GM12878 (cell line): ENCODE data around the gene RNF25. TPM values are rescaled to one million over a fixed set of nuclear protein-coding genes. Genes with fewer than 3 reads are reported as not detected.

Experiments
- ATAC-seq: fragments of 200-7000 bp; cut with Tn5 transposase; 3 replicates; pipeline ENCODE4 v1.9.1; 2020; ENCODE audit warnings: mild to moderate bottlenecking, moderate library complexity
- BruUV-seq: library from RNA; stranded (reverse); fragments of 400-500 nt; replicated peaks from 2 replicates; lab custom pipeline; 2021; lab: Mats Ljungman, UMichigan
- CTCF ChIA-PET: fragments of 300-600 bp; sonication (Branson Sonifier 250); formaldehyde crosslinking; extraction: SDS; loops from one replicate; lab custom pipeline; 2021; ENCODE audit warnings: inconsistent platforms; lab: Yijun Ruan, JAX
- POLR2A ChIA-PET: fragments of 350-600 bp; formaldehyde crosslinking; extraction: SDS; loops from one replicate; lab custom pipeline; 2021; ENCODE audit warnings: inconsistent platforms; lab: Charles Lee
- RAD21 ChIA-PET: fragments of 300-600 bp; sonication (Branson Sonifier 250); formaldehyde crosslinking; loops from one replicate; lab custom pipeline; 2023; ENCODE audit warnings: antibody characterized with exemption; ENCODE audit not compliant: unreplicated experiment; lab: Charles Lee
- SMC1A ChIA-PET: fragments of 300-600 bp; sonication (Branson Sonifier 250); formaldehyde crosslinking; loops from one replicate; lab custom pipeline; 2023; ENCODE audit not compliant: unreplicated experiment, uncharacterized antibody; lab: Charles Lee
- DNase-seq: peaks from one replicate; pipeline ENCODE4 v3.0.0-alpha.2; 2011; ENCODE audit warnings: low read depth, low spot score
- FAIRE-seq: peaks from 3 replicates; lab custom pipeline; 2011; peaks lifted over from hg19 to GRCh38; lab: Jason Lieb, UNC
- H2AFZ ChIP-seq: 2 replicates; pipeline ENCODE4 v1.6.0; 2011; ENCODE audit warnings: low read depth, low read length, control low read depth; ENCODE audit not compliant: control insufficient read depth
- H3K27ac ChIP-seq: 2 replicates; pipeline ENCODE4 v1.5.1; 2011; ENCODE audit warnings: control low read depth; ENCODE audit not compliant: control insufficient read depth, insufficient read depth
- H3K27me3 ChIP-seq, 2 experiments: replicated peaks in 1 of 2; 2 replicates each; pipeline versions ENCODE4 v1.6.0 to v1.6.1; 2011; ENCODE audit warnings: low read length in 1 of 2; ENCODE audit not compliant: control insufficient read depth in 2 of 2, insufficient read depth in 2 of 2
- H3K36me3 ChIP-seq, 2 experiments: 2 replicates each; pipeline ENCODE4 v1.5.1; 2011; ENCODE audit warnings: low read length in 1 of 2; ENCODE audit not compliant: control insufficient read depth in 2 of 2, insufficient read depth in 2 of 2
- H3K4me1 ChIP-seq: 2 replicates; pipeline ENCODE4 v1.6.1; 2011; ENCODE audit warnings: mild to moderate bottlenecking, low read length, moderate library complexity, mixed read lengths; ENCODE audit not compliant: control insufficient read depth, insufficient read depth
- H3K4me2 ChIP-seq: 2 replicates; pipeline ENCODE4 v1.6.0; 2011; ENCODE audit warnings: control low read depth; ENCODE audit not compliant: control insufficient read depth, insufficient read depth
- H3K4me3 ChIP-seq: fragments of 200-600 bp; sonication (generic); 2 replicates; pipeline ENCODE4 v1.5.1; 2016
- H3K79me2 ChIP-seq: 2 replicates; pipeline ENCODE4 v1.6.0; 2011; ENCODE audit warnings: low read length; ENCODE audit not compliant: control insufficient read depth, insufficient read depth
- H3K9ac ChIP-seq: 2 replicates; pipeline ENCODE4 v1.8.0; 2011; ENCODE audit warnings: low read length, control low read depth, mixed read lengths; ENCODE audit not compliant: control insufficient read depth, insufficient read depth
- H3K9me3 ChIP-seq: replicated peaks from 3 replicates; pipeline ENCODE4 v1.5.1; 2011; ENCODE audit warnings: mild to moderate bottlenecking, low read length; ENCODE audit not compliant: control insufficient read depth, insufficient read depth
- H4K20me1 ChIP-seq: 2 replicates; pipeline ENCODE4 v1.6.0; 2011; ENCODE audit not compliant: control insufficient read depth, insufficient read depth
- ESRRA ChIP-seq: IDR thresholded peaks from 2 replicates; pipeline ENCODE4 v1.6.1; 2012; ENCODE audit warnings: mild to moderate bottlenecking, low read length, improper control_type of control experiment
- FOXM1 ChIP-seq: IDR thresholded peaks from 2 replicates; pipeline ENCODE4 v1.6.1; 2012; ENCODE audit warnings: low read depth, mild to moderate bottlenecking, inconsistent platforms, low read length, moderate library complexity
- NFYB ChIP-seq: IDR thresholded peaks from 2 replicates; pipeline ENCODE4 v1.6.1; 2011; ENCODE audit warnings: low read depth, mild to moderate bottlenecking, low read length, improper control_type of control experiment, moderate library complexity; ENCODE audit not compliant: insufficient read depth
- POLR2A ChIP-seq: IDR thresholded peaks from 2 replicates; pipeline ENCODE4 v1.6.1; 2011; ENCODE audit warnings: low read depth, mild to moderate bottlenecking, low read length
- POU2F2 ChIP-seq: IDR thresholded peaks from 3 replicates; pipeline ENCODE4 v1.6.1; 2011; ENCODE audit warnings: low read depth, mild to moderate bottlenecking, low read length, borderline replicate concordance
- RB1 ChIP-seq: fragments of 450-650 bp; formaldehyde crosslinking; IDR thresholded peaks from 2 replicates; pipeline ENCODE4 v1.6.1; 2017; ENCODE audit warnings: mild to moderate bottlenecking, borderline replicate concordance
- SMC3 ChIP-seq: IDR thresholded peaks from 2 replicates; pipeline ENCODE4 v1.6.1; 2011; ENCODE audit warnings: low read length, improper control_type of control experiment, borderline replicate concordance
- TARDBP ChIP-seq: IDR thresholded peaks from 2 replicates; pipeline ENCODE4 v1.6.1; 2016; ENCODE audit warnings: borderline replicate concordance
- ZNF622 ChIP-seq: fragments of 450-650 bp; IDR thresholded peaks from 2 replicates; pipeline ENCODE4 v1.6.1; 2017; ENCODE audit warnings: mild to moderate bottlenecking, inconsistent platforms
- WGBS: methylation state at CpG from one replicate; pipeline ENCODE4 v1.1.6; 2016; ENCODE audit warnings: low lambda C conversion rate; ENCODE audit not compliant: insufficient replicate concordance, insufficient coverage; ENCODE audit errors: missing lambda C conversion rate; 5-methylcytosine and 5-hydroxymethylcytosine counted together
- in situ Hi-C: fragments of 300-500 bp; cut with MboI; formaldehyde crosslinking; loops from 9 replicates; pipeline ENCODE4 v1.14.3; 2018; ENCODE audit warnings: mixed read lengths
- intact Hi-C: fragments of 100-400 bp; cut with micrococcal nuclease; formaldehyde crosslinking; loops from one replicate; pipeline ENCODE4 v1.14.2; 2022; ENCODE audit not compliant: unreplicated experiment
- polyA plus RNA-seq, 11 experiments: library from polyadenylated mRNA; depleted of rRNA in 4 of 11; unstranded in 6 of 11; stranded (reverse) in 5 of 11; fragments of >200 nt; fragmentation: Nextera tagmentation in 4 of 11; fragmentation: Illumina TruSeq in 1 of 11; extraction: Ambion mirVana in 4 of 11; extraction: Trizol in 1 of 11; gene quantifications; 1 replicate in 1 of 11; 2 replicates in 10 of 11; pipeline versions ENCODE4 v1.2.1 to v1.2.3, GENCODE V29; 2011 to 2016; ENCODE audit warnings: inconsistent platforms in 2 of 11, missing spikeins in 2 of 11, low read depth in 1 of 11
- total RNA-seq, 4 experiments: library from RNA; depleted of rRNA in 3 of 4; stranded (reverse); fragments of >200 nt in 3 of 4; fragmentation: Illumina TruSeq in 1 of 4; extraction: Trizol in 1 of 4; gene quantifications; 2 replicates each; pipeline versions ENCODE4 v1.2.1 to v1.2.3, GENCODE V29; 2013 to 2021
- TF ChIP-seq, protein P1 (sequence below): fragments of 450-650 bp; IDR thresholded peaks from 2 replicates; pipeline ENCODE4 v1.6.1; 2014; ENCODE audit warnings: mild to moderate bottlenecking
- TF ChIP-seq, protein P2 (sequence below): IDR thresholded peaks from 2 replicates; pipeline ENCODE4 v1.6.1; 2011; ENCODE audit warnings: low read depth, low read length, improper control_type of control experiment, borderline replicate concordance

Gene RNF25
- total and polyA plus RNA-seq, 10 of the 15 experiments (the other 5 are each of a cell fraction or from before 2014, with no cell fraction given) = 1.3 to 70.4 (median 28.4) TPM

DNA sequence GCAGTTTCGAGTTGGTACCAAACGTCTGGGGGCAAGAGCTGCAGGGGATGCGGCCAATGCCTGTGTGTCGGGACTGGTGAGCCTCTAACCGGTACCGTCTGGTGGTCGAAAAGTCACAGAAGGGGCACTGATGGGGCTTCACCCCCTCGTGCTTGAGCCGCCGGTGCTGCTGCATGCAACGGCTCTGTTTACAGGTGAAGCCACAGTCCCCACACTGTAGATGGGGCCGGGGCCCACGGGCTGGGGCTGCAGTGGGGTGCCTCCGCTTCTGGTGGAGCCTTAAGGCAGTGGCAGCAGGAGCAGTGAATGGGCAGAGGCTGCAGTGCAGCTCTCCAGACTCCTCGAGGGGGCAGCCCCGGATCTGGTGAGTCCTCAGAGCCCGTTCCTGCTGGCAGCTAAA lies 29.0 kb downstream of the RNF25 start (continued):
- TF ChIP-seq FOXM1 = no peak
- TF ChIP-seq, protein P1, sequence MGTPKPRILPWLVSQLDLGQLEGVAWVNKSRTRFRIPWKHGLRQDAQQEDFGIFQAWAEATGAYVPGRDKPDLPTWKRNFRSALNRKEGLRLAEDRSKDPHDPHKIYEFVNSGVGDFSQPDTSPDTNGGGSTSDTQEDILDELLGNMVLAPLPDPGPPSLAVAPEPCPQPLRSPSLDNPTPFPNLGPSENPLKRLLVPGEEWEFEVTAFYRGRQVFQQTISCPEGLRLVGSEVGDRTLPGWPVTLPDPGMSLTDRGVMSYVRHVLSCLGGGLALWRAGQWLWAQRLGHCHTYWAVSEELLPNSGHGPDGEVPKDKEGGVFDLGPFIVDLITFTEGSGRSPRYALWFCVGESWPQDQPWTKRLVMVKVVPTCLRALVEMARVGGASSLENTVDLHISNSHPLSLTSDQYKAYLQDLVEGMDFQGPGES = no peak
- TF ChIP-seq ZNF622 = no peak
- TF ChIP-seq POU2F2 = no peak
- no peak for TF ChIP-seq RB1
- no peak for TF ChIP-seq ESRRA
- TF ChIP-seq, protein P2, sequence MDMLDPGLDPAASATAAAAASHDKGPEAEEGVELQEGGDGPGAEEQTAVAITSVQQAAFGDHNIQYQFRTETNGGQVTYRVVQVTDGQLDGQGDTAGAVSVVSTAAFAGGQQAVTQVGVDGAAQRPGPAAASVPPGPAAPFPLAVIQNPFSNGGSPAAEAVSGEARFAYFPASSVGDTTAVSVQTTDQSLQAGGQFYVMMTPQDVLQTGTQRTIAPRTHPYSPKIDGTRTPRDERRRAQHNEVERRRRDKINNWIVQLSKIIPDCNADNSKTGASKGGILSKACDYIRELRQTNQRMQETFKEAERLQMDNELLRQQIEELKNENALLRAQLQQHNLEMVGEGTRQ = no peak
- no peak for TF ChIP-seq TARDBP

DNA sequence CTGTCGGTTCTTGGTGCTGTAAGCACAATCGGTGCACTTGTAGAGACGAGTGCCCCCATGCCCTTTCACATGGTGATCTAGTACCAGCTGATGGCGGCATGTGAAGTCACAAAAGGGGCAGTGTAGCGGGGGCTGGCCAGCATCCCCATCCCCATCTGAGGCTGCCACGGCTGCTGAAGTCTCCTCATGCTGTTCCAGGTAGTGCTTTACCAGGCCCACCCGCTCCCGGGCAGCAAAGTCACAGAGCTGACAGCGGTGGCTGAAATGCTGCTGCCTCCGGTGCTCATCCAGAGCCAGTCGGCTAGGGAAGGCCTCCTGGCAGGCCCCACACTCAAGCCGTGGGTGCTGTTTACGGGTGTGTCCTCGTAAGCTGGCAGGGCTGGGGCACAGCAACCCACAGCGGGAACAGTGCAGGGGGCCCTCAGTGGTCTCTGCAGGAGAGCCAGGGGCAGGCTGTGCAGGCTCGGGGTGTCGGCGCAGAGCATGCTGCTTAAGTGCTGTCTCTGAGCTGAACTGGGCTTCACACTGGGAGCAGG lies 29.6 kb downstream of the RNF25 start:
- Histone ChIP-seq H3K4me1 (no peaks in the 10 kb centered on the region), H3K27ac (no peak overlapping the region), H2AFZ (no peak overlapping the region), H3K27me3 (no peaks in the 10 kb centered on the region), H3K4me3 (no peak overlapping the region), H3K9ac (no peak overlapping the region), H3K9me3 (no peaks in the 10 kb centered on the region), H3K36me3 (peaks cover 27 to 34% of the 10 kb centered on the region in 2 experiments), H3K79me2 (no peaks in the 10 kb centered on the region), H4K20me1 (no peaks in the 10 kb centered on the region), H3K4me2 (no peak overlapping the region)
- DNase-seq (no peak), FAIRE-seq (no peak), ATAC-seq (no peak)
- RAD21 ChIA-PET = no interaction called here
- CTCF ChIA-PET = no interaction called here
- POLR2A ChIA-PET = no interaction called here
- TF ChIP-seq SMC3 = no peak
- TF ChIP-seq POU2F2 = no peak
- TF ChIP-seq POLR2A = peak; percentile 45
- no peak for TF ChIP-seq NFYB
- BruUV-seq = no TSS peak
- in situ Hi-C loops = no loop called here
- intact Hi-C loops = no loop called here
- WGBS = 92% methylated on average over 18 of the region's 18 CpGs
- SMC1A ChIA-PET = no interaction called here
